Measurements from ENCODE around the gene HDAC4.
"Not testable (repeated sequence)": the region's sequence is repeated elsewhere in the genome, so short reads cannot be mapped to it uniquely, and the experiment has no call there.

Gene HDAC4

DNA sequence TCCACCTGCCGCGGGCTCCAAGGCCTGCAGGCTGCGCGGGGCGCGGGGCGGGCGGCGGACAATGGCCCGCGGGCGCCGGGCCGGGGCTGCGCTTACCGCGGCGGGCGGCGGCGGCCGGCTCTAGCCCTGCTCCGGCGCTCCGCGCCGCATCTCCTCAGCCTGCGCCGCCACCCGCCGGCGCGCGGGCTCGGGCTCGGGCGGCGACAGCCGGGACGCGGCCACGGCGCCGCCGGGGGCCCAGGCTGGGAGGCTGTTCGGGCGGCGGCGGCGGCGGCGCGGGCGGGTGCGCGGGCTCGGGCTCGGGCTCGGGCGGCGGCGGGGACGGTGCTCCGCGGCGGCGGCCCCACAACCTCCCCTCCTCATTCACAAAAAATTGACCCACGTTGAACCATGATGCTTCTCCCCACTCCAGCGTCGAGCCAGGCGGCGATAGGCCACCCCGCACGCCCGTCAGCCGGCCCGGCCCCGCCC lies at the start of gene HDAC4:
Gene HDAC4 (minus strand): TSS at position 425 of the 471 bp plus-strand sequence. CDS start 48,321 bp downstream, outside the sequence.
- no peak for FAIRE-seq

DNA sequence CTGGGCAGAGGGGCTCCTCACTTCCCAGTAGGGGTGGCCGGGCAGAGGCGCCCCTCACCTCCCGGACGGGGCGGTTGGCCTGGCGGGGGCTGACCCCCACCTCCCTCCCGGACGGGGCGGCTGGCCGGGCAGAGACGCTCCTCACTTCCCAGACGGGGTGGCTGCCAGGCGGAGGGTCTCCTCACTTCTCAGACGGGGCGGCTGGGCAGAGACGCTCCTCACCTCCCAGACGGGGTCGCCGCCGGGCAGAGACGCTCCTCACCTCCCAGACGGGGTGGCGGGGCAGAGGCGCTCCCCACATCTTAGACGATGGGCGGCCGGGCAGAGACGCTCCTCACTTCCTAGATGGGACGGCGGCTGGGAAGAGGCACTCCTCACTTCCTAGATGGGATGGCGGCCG lies 48.6 kb upstream of the HDAC4 start:
- FAIRE-seq: not testable (repeated sequence)

DNA sequence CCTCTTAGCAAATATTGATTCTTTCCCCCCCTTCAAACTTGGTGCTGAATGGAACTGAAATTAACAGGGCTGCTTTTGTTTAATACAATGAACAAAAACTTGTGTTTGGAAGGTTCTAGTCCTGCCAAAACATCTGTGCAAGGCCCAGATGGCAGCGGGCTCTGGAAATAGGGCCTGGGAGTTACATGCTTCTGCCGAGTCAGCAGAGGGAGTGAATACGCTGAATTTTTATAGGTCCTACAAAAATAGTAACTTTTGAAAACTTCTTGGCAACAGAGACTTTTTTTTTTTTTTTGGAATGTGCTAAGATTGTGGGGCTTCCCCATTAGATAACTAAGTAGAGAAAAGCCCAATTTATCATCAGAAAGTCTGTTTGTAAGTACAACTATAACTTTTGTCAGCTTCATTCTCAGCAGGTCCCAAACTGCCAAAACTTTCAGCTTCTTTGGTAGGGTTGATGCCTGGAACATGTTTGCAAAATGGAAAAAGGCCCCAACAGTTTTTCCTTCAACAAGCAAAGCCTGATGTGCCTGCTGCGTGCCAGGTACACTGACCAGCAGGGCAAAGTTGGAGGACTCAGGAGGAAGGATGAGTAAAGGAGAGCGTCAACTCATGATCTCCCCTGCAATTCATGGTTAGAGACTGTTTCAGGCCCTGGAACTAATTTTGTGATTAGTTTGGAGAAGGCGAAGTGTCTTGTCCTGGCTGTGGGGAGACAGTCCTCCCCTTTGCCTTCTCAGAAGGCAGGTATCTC lies 45.1 kb upstream of the HDAC4 start:
- FAIRE-seq: no peak

DNA sequence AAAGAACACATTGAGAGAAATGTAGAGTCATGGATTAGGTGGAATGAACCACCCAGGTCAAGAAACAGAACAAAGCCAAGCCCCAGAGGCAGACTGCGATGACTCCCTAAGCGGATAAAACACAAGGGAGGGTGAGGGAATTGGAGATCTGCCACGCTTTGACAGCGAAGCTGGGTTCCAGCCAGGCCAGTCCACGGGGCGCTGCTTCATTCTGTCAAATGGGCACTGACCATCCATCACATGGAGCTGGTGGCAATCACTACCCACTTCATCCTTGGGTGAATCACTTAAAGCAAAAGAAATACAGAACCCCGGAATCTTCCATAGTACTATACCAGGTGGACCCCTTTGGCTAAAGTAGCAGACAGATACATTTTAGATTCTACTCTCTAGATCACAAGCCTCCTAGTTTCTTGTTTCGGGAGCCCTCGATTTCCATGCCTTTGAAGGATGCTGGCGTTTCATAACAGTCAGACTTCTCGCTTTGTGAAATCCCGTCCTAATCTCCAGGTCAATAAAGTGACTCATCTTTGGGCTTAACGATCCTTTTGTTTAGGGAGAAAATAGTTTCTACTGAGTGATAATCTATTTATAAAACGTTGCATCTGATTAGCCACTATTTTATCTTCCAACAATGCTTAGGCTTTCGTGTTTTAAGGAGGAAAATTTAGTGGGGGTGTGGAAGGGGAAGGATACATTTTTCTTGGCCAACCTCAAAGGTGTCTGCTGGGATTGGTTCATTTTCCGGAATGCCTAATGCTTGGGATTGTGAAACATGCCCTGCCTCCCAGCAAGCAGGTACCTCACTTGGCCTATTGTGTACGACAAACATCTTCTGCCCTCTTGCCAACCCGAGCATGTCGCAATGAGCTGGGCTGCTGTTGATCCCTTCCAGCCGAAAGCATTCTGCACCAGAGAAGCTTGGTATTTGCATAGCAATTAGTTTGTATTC lies 44.1 kb upstream of the HDAC4 start:
- FAIRE-seq: no peak

DNA sequence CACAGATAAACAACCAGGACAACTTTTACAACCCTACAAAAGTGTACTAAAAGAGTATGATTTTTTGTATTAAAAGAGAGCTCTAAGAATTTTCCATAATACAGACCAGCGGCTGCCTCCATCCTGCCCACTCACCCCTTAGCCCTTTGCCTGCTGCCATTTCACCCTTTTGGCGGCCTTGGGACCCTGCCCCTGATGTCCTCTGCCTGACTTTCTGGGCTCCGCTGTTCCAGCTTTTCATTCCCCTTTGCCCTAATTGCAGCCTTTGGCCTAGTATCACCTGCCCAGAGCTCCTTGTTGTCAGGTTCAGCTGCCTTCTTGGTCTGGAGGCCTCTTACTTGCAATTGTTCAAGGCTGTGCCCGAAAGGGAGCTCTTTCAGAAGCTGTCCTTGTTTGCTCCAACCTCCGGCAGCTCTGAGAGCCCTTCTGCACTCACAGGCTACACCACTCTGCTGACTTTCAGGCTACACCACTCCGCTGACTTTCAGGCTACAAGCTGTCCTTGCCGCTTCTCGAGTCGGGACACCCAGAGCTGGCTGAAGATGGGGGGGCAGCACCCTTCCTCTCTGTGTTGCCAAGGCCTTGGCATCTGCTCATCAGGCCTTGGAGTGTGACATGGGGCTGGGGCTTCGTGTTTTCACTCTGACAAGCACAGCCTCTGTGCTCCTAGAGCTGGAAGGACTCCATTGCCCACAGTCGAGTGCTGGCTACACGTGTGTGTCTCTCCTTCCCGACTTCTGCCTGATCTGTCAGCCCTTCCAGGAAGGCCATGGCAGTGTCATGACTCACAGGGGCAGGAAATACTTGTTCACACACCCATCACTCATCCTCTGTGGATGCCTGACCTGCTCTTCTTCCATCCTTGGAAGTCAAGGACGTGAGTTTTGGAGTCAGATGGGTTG lies 43.1 kb upstream of the HDAC4 start:
- FAIRE-seq: no peak

DNA sequence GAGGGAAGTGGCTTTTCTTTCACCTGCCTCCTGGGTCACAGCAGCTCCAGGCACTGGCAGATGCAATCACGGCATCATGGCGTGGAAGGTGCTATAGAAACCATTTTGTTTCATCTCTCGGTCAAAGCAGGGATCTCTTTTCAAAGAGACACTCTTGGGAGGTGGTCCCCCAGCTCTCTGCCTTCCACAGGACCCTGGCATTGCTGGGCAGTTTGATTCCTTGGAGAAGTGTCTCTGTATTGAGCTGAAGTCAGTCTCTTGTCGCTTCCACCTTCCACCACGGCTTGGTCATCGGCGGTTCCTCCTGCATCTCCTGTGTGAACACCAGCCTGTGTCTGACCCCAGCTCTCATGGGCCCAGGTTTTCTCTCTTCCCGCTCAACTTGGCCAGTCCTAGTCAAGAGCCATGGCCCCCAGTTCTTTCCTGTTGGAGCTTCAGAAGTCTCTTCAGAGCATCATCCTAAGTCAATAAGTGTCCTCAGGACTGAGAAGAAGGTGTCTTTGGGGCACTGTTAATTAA lies 42.3 kb upstream of the HDAC4 start:
- no peak for FAIRE-seq

DNA sequence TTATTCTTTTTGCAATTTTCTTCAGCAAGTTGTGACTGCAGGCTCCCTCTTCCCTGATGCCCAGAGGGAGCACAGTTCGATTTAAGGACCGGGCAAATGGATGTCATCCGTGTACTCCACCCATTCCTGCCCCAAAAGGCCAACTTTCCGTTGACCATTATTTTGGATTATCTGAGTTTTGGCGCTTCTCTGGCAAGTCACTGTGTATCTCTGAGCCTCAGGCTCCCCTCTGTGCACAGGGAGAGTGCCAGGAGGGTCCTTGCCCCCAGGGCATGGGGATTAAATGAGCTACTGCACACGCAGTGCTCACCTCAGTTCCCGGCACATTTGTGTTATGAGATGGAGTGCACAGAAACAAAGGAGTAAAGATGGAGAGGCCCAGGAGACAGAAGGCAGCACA lies 41.4 kb upstream of the HDAC4 start:
- FAIRE-seq: no peak

DNA sequence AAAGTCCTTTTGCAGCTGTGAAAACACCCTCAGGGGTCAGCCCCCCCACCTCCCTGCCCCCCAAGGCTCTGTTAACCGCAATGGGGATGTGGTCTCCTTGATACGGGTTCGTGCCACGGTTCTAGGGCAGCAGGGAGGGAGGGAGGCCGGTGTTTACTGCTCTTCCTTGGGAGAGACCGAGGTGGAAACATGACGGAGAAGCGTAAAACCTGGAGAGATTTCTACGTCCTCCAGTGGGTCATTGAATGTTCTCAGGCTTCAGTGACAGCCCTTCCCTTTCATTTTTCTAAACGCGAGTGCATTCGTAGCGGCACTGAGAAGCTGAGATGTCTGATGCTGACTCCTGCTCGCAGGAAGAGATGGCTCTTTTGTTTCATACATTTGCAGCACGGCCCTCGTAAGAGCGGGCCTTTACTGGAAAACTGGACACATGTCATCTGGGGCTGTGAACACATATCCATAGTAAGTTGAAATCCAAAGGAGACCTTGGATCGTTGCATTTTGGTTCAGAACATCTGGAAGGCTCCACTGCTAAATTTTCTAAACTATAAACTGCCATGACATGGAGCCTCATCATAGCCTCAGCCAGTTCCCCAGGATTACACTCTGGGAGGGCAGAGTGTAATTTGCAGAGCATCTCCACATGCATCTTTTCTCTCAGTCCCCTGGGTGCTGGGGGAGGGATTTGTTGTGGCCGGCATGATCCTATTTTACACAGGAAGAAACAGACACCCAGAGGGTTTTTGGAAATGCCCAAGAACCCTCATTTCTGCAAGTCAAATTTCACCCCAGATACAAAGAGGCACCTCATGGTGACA lies 40.6 kb upstream of the HDAC4 start:
- no peak for FAIRE-seq

DNA sequence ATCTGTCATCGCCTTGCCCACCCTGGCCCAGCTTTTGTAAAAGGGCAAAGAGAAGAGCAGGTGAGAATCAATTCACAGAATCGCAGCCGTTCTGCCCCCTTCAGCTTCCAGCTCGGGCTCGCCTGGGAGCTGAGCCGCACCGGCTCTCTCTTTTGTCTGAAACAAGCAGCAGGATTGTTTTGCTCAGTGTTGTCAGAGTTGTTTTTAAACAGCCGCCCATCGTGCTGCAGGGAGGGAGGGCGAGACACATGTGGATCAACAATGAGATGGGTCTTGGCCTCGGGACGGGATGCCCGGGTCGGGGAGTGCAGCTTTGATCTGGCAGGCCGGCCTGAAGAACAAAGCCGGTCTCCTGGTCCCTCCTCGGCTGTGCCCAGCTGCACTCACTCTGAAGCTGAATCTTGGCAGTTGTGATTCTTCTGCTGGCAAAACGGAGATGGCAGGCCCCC lies 39.7 kb upstream of the HDAC4 start:
- FAIRE-seq: no peak

DNA sequence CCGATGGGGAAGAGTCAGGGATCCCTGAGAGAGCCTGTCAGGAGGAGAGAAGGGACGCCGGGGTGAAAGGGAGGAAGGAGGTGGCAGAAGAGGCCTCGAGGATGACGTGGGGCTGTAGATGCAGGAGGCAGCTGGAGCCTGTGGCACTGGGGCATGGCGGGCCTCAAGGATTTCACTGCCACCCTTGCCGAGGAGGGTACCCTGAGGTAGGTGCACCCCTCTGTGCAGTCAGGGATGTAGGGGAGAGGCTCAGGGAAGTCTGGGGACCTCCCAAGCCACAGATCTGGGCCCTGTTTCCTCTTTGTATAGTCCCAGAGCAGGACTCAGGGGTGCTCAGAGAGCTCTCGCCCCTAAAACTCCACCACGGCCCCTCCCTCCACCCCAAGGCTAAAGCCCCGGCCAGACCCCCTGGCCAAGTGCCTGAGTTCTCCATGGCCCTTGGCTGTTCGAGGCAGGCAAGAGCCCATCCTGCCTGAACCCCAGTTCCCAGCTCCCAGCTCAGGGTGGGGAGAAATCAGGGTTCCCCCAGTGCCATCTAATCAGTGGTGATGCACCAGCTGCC lies 39.0 kb upstream of the HDAC4 start:
- FAIRE-seq: no peak

DNA sequence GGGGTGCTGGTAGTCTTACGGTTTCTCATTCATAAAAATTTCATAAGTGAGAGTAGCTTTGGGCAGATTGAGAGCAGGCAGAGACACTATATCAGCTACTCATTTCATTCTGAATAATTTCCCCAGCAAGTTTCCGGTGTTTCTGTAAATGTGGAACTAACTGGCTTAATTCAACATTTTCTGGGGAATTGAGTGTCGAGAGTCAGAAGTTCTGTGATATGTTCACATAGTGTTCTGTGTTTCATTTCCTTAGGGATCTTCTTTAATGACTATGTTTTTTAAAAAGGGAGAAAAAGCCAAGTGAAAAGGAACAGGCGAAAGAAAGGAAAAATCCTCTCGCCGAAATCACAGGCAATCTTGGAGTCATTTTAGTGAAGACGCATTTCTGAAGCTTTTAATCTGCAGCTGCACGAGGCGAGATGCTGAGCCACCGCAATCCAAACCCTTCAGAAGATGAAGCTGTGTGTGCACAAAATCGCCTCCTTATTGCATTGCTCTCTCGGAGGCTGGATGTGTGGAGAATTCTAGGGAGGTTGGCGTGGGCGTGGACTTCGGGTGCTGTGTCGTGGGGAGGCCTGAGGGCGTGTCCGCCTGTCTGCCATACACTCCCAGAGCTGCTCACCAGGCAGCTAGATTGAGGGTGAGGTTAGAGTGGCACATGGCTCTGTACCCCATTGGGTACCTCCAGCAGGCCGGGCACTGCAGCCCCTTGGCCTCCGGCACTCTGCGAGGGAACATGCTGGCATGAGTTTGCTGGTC lies 38.4 kb upstream of the HDAC4 start:
- no peak for FAIRE-seq

DNA sequence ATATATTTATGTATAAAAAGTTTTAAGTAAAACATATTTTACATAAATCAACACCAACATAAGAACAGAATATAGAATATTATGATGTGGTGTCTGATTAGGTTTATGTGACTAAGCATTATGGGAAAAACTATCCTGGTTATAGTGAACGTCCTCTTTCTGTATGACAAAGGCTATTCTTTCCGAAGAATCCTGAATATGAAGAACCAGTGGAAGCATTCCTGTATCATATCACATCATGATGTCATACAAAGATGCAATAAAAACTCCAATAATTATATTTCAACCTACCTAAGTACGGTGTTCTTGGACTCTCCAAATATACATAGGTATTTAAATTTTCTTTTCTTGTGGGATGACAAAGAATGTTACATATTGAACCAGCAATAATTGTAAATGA lies 37.5 kb upstream of the HDAC4 start:
- FAIRE-seq: peak; percentile 34

DNA sequence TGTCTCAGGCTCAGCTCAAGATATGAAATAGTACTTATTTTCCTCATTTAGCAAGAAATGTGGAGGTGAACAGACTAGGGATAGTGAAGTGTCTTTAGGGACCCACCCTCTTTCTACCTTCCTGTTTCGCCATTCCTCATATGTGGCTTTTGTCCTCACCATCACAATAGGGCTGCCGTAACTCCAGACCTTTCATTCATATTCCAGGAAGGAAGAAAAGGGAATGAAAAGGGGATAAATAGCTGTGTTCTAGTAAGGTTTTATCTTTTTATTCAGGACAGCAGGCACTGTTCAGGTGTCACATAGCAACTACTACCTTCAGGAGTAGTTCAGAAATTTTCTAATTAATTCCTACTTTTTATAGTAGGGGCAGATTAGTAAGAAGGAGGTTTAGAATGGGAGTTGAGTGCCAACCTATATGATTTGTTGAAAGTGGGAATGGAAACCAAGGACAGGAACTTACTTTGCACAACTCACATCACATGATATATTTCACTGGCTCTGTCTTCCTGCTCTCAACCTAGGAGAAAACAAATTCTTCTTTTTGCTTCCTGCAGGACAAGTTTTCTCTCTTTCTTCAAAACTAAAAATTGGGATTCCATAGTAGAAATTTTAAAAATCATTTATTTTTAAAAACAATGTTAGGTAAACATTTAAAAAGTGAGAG lies 36.0 kb upstream of the HDAC4 start:
- no peak for FAIRE-seq

DNA sequence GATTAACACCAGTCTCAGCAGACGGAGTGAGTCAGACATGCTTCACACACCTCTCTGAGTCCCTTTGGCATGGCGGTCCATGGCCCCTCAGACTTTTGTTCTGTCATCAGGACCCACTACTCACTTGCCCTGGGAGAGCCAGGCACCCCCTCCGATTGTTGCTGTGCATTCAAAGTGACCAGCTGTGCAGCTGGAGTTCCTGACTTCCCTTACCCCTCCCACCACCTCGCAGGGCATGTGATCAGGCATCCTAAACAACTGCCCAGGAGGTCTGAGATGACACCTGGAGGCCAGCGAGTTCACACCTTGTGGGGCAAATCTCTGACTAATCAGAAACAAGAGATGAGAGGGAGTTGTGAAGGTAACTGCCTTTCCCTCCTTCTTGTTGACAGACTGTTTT lies 35.3 kb upstream of the HDAC4 start:
- FAIRE-seq: no peak

DNA sequence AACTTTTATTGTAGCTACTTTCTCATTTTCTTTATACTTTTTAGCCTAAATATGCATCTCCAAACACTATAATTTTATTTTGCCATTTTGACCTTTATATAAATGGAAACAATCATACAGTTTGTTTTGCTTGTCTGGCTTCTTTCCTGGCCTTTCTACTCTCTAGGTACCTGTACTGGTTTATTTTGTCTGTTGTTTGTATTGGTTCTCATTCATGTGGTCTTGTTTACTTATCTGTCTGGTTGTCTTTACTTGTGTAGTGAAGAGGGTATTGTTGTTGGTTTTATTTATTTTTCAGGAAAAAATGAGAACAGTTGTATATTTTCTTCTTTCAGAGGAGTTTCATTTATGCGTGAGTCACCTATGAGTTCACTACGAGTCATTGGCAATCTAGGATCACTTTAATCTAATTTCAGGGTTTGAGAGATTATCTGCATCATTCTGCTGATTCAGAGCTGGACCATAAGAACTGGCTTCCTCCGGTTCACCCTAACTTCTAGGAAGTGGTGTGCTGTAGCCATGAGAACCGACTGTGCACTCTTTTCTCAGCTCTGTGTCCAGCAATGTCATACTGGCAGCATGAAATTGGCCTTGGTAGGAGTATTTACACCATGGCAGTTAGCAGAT lies 33.1 kb upstream of the HDAC4 start:
- no peak for FAIRE-seq

DNA sequence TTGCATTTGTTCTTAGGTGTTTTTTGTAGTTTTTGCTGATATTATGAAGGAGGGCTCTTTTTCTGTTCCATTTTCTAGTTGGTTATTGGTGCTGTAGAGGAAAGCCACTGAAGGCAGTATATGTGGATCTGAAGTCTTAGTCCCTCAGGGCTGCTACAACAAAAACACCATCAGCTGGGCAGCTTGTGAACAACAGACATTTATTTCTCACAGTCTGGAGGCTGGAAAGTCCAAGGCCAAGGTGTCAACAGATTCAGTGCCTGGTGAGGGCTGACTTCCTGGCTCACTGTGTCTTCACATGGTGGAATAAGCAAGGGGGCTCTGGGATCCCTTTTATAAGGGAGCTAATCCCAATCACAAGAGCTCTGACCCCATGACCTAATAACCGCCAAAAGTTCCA lies 31.4 kb upstream of the HDAC4 start:
- no peak for FAIRE-seq

DNA sequence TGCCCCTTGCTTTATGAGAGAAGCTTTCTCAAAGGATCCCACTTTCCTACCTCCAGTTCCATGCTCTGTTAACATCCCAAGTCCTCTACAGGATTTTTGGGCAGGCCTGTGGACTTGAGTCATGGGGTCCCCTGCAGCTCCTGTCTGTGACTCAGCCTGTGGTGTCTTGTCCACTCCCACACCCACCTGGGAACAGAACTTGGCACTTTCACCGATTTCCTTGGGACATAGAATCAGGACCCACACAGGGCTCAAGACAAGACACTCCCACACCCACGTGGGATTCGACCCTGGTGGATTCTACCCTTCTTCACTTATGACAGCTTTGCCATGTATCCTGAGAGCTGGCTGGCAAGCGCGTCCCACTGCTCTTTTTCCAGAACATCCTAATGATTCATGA lies 30.7 kb upstream of the HDAC4 start:
- FAIRE-seq: no peak

DNA sequence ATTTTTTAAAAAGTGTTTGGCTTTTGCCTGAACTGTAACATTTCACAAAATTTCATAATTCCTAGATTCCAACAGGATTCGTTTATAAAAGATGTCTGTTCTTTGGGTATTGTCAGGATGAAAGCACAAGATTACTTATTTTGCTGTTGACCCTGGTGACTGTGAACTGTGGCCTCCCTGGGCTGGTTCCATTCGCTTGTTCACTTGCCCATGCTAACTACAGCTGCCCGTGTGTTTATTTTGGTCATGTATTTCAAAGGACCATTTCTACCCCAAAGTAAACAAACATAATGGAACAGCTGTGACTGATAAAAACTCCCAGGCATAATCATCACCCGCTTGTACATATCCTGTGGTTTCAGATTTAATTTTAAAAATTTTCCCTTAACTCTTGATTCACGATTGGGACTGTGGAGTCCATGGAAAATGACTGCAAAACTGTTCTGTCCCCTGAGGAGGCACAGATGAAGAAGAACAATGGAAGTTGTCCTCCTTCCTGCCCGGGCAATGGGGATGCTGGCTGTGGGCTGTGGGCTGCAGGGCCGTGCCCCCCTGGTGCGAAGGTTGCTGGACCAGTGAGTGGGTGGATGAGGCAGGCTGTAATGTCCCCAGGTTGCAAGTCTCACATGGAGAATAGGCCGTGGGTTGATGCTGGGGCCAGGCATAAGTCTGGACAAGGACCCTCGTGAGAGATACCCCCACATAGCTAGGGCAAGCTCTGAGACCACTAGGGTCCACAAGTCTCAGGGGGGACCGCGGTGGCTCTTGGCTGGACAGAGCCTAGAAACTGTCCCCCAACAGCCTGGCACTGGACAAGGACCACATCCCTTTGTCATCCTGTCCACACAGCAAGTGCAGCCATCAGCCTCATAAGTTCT lies 28.9 kb upstream of the HDAC4 start:
- no peak for FAIRE-seq
